Smooth muscle cell (in vitro differentiated cells): ENCODE data around the gene MAD1L1. TPM values are rescaled to one million over a fixed set of nuclear protein-coding genes. Genes with fewer than 3 reads are reported as not detected.

Experiments used
- DNase-seq: peaks from one replicate; lab custom pipeline; 2025; ENCODE audit not compliant: unreplicated experiment; lab: John Stamatoyannopoulos, UW
- H2AFZ ChIP-seq: fragments of 200-600 bp; sonication (generic); 2 replicates; pipeline ENCODE4 v1.6.0; 2016; ENCODE audit warnings: antibody characterized with exemption, low read depth, mild to moderate bottlenecking
- H3F3A ChIP-seq: fragments of 200-600 bp; sonication (generic); 2 replicates; pipeline ENCODE4 v1.6.0; 2017; ENCODE audit warnings: antibody characterized with exemption, low read depth
- H3K27ac ChIP-seq: fragments of 200-600 bp; sonication (generic); 2 replicates; pipeline ENCODE4 v1.5.1; 2016; ENCODE audit warnings: low read depth, mild to moderate bottlenecking
- H3K27me3 ChIP-seq: fragments of 200-600 bp; sonication (generic); 2 replicates; pipeline ENCODE4 v1.6.1; 2016; ENCODE audit warnings: low read depth, mild to moderate bottlenecking
- H3K36me3 ChIP-seq: fragments of 200-600 bp; sonication (generic); 2 replicates; pipeline ENCODE4 v1.5.1; 2016; ENCODE audit warnings: low read depth
- H3K4me1 ChIP-seq: fragments of 200-600 bp; sonication (generic); 2 replicates; pipeline ENCODE4 v1.5.1; 2016; ENCODE audit warnings: low read depth
- H3K4me2 ChIP-seq: fragments of 200-600 bp; sonication (generic); 2 replicates; pipeline ENCODE4 v1.6.0; 2016; ENCODE audit warnings: mild to moderate bottlenecking
- H3K4me3 ChIP-seq: fragments of 200-600 bp; sonication (generic); 2 replicates; pipeline ENCODE4 v1.5.1; 2016; ENCODE audit warnings: mild to moderate bottlenecking
- H3K79me2 ChIP-seq: fragments of 200-600 bp; sonication (generic); 2 replicates; pipeline ENCODE4 v1.6.0; 2016; ENCODE audit warnings: low read depth, mild to moderate bottlenecking
- H3K9ac ChIP-seq: fragments of 200-600 bp; sonication (generic); 2 replicates; pipeline ENCODE4 v1.6.0; 2016; ENCODE audit warnings: low read depth
- H3K9me3 ChIP-seq: fragments of 200-600 bp; sonication (generic); replicated peaks from 2 replicates; pipeline ENCODE4 v1.5.1; 2016; ENCODE audit warnings: low read depth
- H4K20me1 ChIP-seq: fragments of 200-600 bp; sonication (generic); 2 replicates; pipeline ENCODE4 v1.6.0; 2016; ENCODE audit warnings: low read depth
- CTCF ChIP-seq: fragments of 200-600 bp; sonication (generic); IDR thresholded peaks from 2 replicates; pipeline ENCODE4 v1.5.1; 2017; ENCODE audit warnings: borderline replicate concordance, mild to moderate bottlenecking, antibody characterized with exemption; ENCODE audit not compliant: insufficient read depth, poor library complexity, severe bottlenecking
- WGBS: methylation state at CpG from one replicate; pipeline ENCODE4 v1.1.7; 2016; ENCODE audit warnings: low lambda C conversion rate; 5-methylcytosine and 5-hydroxymethylcytosine counted together
- polyA plus RNA-seq: library from polyadenylated mRNA; unstranded; fragments of >200 nt; fragmentation: Nextera tagmentation; extraction: Ambion mirVana; gene quantifications from 2 replicates; pipeline ENCODE4 v1.2.1, GENCODE V29; 2016
- total RNA-seq: library from RNA; depleted of rRNA; stranded (reverse); fragments of >200 nt; gene quantifications from 2 replicates; pipeline ENCODE4 v1.2.3, GENCODE V29; 2014

Gene MAD1L1
- total and polyA plus RNA-seq, 2 experiments from 2014 or later: 33.4 to 60.7 TPM

GRCh38 chr7:2120841-2121830, 111.6 kb downstream of the MAD1L1 start:
- no peaks in the 10 kb centered on the region for H3K36me3 ChIP-seq
- H3K79me2 ChIP-seq: no peaks in the 10 kb centered on the region
- TF ChIP-seq CTCF: no peak
- WGBS: 94% methylated on average over 36 of the region's 37 CpGs
- H3K27ac ChIP-seq: no peak overlapping the region
- no peak overlapping the region for H2AFZ ChIP-seq
- no peak overlapping the region for H3K4me3 ChIP-seq
- H3F3A ChIP-seq: no peaks in the 10 kb centered on the region
- H3K9me3 ChIP-seq: no peaks in the 10 kb centered on the region
- H3K27me3 ChIP-seq: no peaks in the 10 kb centered on the region
- peaks cover 19% of the 10 kb centered on the region for H4K20me1 ChIP-seq
- no peak for DNase-seq
- no peak overlapping the region for H3K9ac ChIP-seq
- no peak overlapping the region for H3K4me2 ChIP-seq
- H3K4me1 ChIP-seq: no peaks in the 10 kb centered on the region

- Histone ChIP-seq H3K4me2 (no peak overlapping the region), H3K9ac (no peak overlapping the region), H2AFZ (no peak overlapping the region), H3K4me1 (no peaks in the 10 kb centered on the region), H3K9me3 (no peaks in the 10 kb centered on the region), H3K79me2 (no peaks in the 10 kb centered on the region), H3K36me3 (no peaks in the 10 kb centered on the region), H3F3A (no peaks in the 10 kb centered on the region), H4K20me1 (peaks cover 19% of the 10 kb centered on the region), H3K4me3 (no peak overlapping the region), H3K27ac (no peak overlapping the region), H3K27me3 (no peaks in the 10 kb centered on the region)
- no peak for DNase-seq
- 77% methylated on average over 11 of the region's 12 CpGs for WGBS
- TF ChIP-seq CTCF: no peak
These were observed 112.5 kb downstream of the MAD1L1 start for GRCh38 chr7:2120251-2120660.

- H3K27ac ChIP-seq: no peak overlapping the region
- no peaks in the 10 kb centered on the region for H3K36me3 ChIP-seq
- peaks cover 19% of the 10 kb centered on the region for H4K20me1 ChIP-seq
- no peaks in the 10 kb centered on the region for H3K4me1 ChIP-seq
- H3F3A ChIP-seq: no peaks in the 10 kb centered on the region
- H3K4me3 ChIP-seq: no peak overlapping the region
- H3K4me2 ChIP-seq: no peak overlapping the region
- 83% methylated on average over 25 of the region's 25 CpGs for WGBS
- no peaks in the 10 kb centered on the region for H3K27me3 ChIP-seq
- no peaks in the 10 kb centered on the region for H3K9me3 ChIP-seq
- H2AFZ ChIP-seq: no peak overlapping the region
- DNase-seq: no peak
- no peak for TF ChIP-seq CTCF
- no peaks in the 10 kb centered on the region for H3K79me2 ChIP-seq
- H3K9ac ChIP-seq: no peak overlapping the region
These were observed 114.0 kb downstream of the MAD1L1 start for GRCh38 chr7:2118630-2119190.
